T-cell (primary cell): ENCODE data around the gene PPIA. TPM values are rescaled to one million over a fixed set of nuclear protein-coding genes. Genes with fewer than 3 reads are reported as not detected.
A peak's percentile ranks its signal among the peaks of the same experiment; 100 is the strongest.

Experiments
- ATAC-seq, 4 experiments: fragments of 200-7000 bp in 3 of 4; fragments of 150-1000 bp in 1 of 4; cut with Tn5 transposase; replicated peaks in 1 of 4; 1 replicate in 3 of 4; 2 replicates in 1 of 4; pipeline ENCODE4 v1.10.0; 2021; ENCODE audit warnings: moderate library complexity in 3 of 4, mild to moderate bottlenecking in 2 of 4, moderate number of reproducible peaks in 1 of 4
- CTCF ChIA-PET, 2 donors: fragments of 300-600 bp; sonication (Branson Sonifier 250); formaldehyde crosslinking; loops; one replicate each; lab custom pipeline; 2022; ENCODE audit warnings: antibody characterized with exemption in 2 of 2; lab: Charles Lee
- POLR2A ChIA-PET, 2 donors: fragments of 300-600 bp; sonication (Branson Sonifier 250); formaldehyde crosslinking; loops; one replicate each; lab custom pipeline; 2022; ENCODE audit warnings: antibody characterized with exemption in 2 of 2; lab: Charles Lee
- DNase-seq, 35 experiments: peaks; one replicate each; pipeline versions ENCODE4 v3.0.0 to v3.0.0-alpha.2; 2013 to 2023
- H3K27ac ChIP-seq: one replicate; pipeline ENCODE4 v1.5.1; 2013; ENCODE audit warnings: low read length
- H3K27me3 ChIP-seq, 2 experiments: replicated peaks in 1 of 2; 1 replicate in 1 of 2; 2 replicates in 1 of 2; pipeline versions ENCODE4 v1.6.1 to v1.7.0; 2013; ENCODE audit warnings: low read length in 1 of 2, mixed read lengths in 1 of 2; ENCODE audit not compliant: control insufficient read depth in 2 of 2, insufficient read depth in 2 of 2; ENCODE audit errors: extremely low read depth in 1 of 2
- H3K36me3 ChIP-seq, 2 donors: 1 replicate in 1 of 2; 2 replicates in 1 of 2; pipeline versions ENCODE4 v1.6.1 to v1.7.0; 2013; ENCODE audit warnings: low read length in 1 of 2; ENCODE audit not compliant: control insufficient read depth in 2 of 2, insufficient read depth in 1 of 2; ENCODE audit errors: extremely low read depth in 1 of 2
- H3K4me1 ChIP-seq, 2 experiments: 1 replicate in 1 of 2; 2 replicates in 1 of 2; pipeline versions ENCODE4 v1.6.1 to v1.7.0; 2013; ENCODE audit warnings: low read length in 2 of 2, mixed read lengths in 1 of 2; ENCODE audit not compliant: insufficient read depth in 2 of 2, control insufficient read depth in 1 of 2; ENCODE audit errors: extremely low read depth in 1 of 2
- H3K4me3 ChIP-seq, 2 donors: 1 replicate in 1 of 2; 2 replicates in 1 of 2; pipeline versions ENCODE4 v1.5.1 to v1.7.0; 2013; ENCODE audit warnings: mild to moderate bottlenecking in 2 of 2, low read length in 1 of 2, moderate library complexity in 1 of 2; ENCODE audit not compliant: control insufficient read depth in 1 of 2; ENCODE audit errors: extremely low read depth in 1 of 2
- H3K9me3 ChIP-seq: 2 replicates; pipeline ENCODE4 v1.7.0; 2013
- H3K27ac Mint-ChIP-seq, 2 donors: one replicate each; pipeline ENCODE4 v1.8.0; 2020 to 2021; ENCODE audit warnings: mild to moderate bottlenecking in 2 of 2, mixed read lengths in 2 of 2
- H3K27me3 Mint-ChIP-seq, 2 donors: one replicate each; pipeline ENCODE4 v1.8.0; 2021 to 2022; ENCODE audit warnings: mixed read lengths in 2 of 2
- H3K36me3 Mint-ChIP-seq: one replicate; pipeline ENCODE4 v1.8.0; 2021; ENCODE audit warnings: mixed read lengths
- H3K4me1 Mint-ChIP-seq, 3 donors: one replicate each; pipeline ENCODE4 v1.8.0; 2020 to 2022; ENCODE audit warnings: mixed read lengths in 3 of 3, mild to moderate bottlenecking in 1 of 3
- H3K4me3 Mint-ChIP-seq, 3 donors: one replicate each; pipeline ENCODE4 v1.8.0; 2020 to 2022; ENCODE audit warnings: mild to moderate bottlenecking in 3 of 3, mixed read lengths in 3 of 3, moderate library complexity in 3 of 3
- H3K9me3 Mint-ChIP-seq, 3 donors: one replicate each; pipeline ENCODE4 v1.8.0; 2020 to 2022; ENCODE audit warnings: mixed read lengths in 3 of 3
- WGBS: methylation state at CpG from one replicate; pipeline ENCODE4 v1.1.5; 2013; ENCODE audit warnings: missing lambda C conversion rate; ENCODE audit not compliant: insufficient coverage; 5-methylcytosine and 5-hydroxymethylcytosine counted together
- total RNA-seq, 35 experiments: library from RNA in 6 of 35; stranded (reverse) in 6 of 35; fragments of 120-200 nt in 1 of 35; gene quantifications; one replicate each; pipeline versions ENCODE4 v1.2.1 to v1.2.4 and lab custom pipeline; 2013 to 2026

PPIA gene
- total RNA-seq, 5 donors from 2014 or later (not counting 1 experiment from before 2014, with no cell fraction given), result 673 to 863 (median 774) TPM

DNA sequence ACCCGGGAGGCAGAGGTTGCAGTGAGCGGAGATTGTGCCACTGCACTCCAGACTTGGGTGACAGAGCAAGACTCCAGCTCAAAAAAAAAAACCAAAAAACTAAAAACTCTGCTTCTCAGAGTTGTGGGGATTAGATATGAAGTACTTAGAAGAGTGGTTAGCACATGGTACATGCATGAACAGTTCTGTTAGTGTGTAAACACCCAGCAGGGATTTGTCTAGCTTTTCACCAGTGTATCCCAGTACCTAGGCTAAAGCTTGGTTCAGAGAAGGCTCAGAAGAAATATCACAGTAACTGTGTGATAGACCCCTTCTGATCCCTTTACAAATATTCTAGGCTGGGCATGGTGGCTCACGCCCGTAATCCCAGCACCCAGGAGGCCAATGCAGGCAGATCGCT, 9.5 kb downstream of the PPIA start:
- 80% methylated on average over 1 of the region's 5 CpGs for WGBS
- H3K27ac ChIP-seq, result no peak overlapping the region
- POLR2A ChIA-PET, result interaction anchor here in 1 of 2 donors (0.6 to 1.0 kb wide), 3 partner anchors 15 to 37 kb away, joined by 3 read pairs; no protein-coding TSS in a partner anchor
- H3K27ac Mint-ChIP-seq, result peak overlapping the region in 1 of 2 donors; percentile 11
- DNase-seq, result no peak
- peak in 1 of 4 experiments; percentile 11 for ATAC-seq
- H3K27me3 Mint-ChIP-seq, result no peaks in the 10 kb centered on the region
- no peak overlapping the region for H3K4me3 ChIP-seq
- no peaks in the 10 kb centered on the region for H3K9me3 ChIP-seq
- H3K4me1 ChIP-seq, result no peaks in the 10 kb centered on the region
- peaks cover 0 to 36% of the 10 kb centered on the region in 2 donors for H3K36me3 ChIP-seq
- no peaks in the 10 kb centered on the region for H3K9me3 Mint-ChIP-seq
- peaks cover 0 to 13% (median 11%) of the 10 kb centered on the region in 3 donors for H3K4me1 Mint-ChIP-seq
- H3K36me3 Mint-ChIP-seq, result peaks cover 23% of the 10 kb centered on the region
- H3K27me3 ChIP-seq, result no peaks in the 10 kb centered on the region
- H3K4me3 Mint-ChIP-seq, result no peak overlapping the region
- CTCF ChIA-PET, result interaction anchor here in 1 of 2 donors (0.5 to 0.6 kb wide), 2 partner anchors 11 to 340 kb away, joined by 3 read pairs; no protein-coding TSS in a partner anchor

DNA sequence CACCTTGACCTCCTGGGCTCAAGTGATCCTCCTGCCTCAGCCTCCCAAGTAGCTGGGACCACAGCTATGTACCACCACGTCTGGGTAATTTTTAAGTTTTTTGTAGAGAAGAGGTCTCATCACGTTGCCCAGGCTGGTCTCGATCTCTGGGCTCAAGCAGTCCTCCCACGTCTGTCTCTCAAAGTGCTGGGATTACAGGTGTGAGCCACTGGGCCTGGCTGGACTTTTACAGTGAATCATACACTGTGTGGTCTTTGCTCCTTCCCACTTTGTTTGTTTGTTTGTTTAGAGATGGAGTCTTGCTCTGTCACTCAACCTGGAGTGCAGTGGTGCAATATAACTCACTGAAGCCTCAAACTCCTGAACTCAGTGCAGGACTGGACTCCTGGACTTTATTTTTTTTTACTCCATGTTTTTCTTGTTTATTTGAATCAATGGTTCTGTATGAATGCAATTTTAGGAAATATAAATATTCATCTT, 12.5 kb downstream of the PPIA start:
- H3K27ac ChIP-seq, result no peak overlapping the region
- no peaks in the 10 kb centered on the region for H3K9me3 ChIP-seq
- H3K4me3 ChIP-seq, result no peak overlapping the region
- H3K27me3 ChIP-seq, result no peaks in the 10 kb centered on the region
- no peaks in the 10 kb centered on the region for H3K4me1 ChIP-seq
- ATAC-seq (peak in 1 of 4 experiments; percentile 8), DNase-seq (no peak)
- POLR2A ChIA-PET, result interaction anchor here in 1 of 2 donors (0.6 kb wide), 1 partner anchor 900 kb away, joined by 3 read pairs; no protein-coding TSS in a partner anchor
- CTCF ChIA-PET, result interaction anchor here in 1 of 2 donors (0.7 kb wide), 1 partner anchor 120 kb away, joined by 5 read pairs; no protein-coding TSS in a partner anchor
- Mint-ChIP-seq H3K27me3 (no peaks in the 10 kb centered on the region), H3K36me3 (peaks cover 7% of the 10 kb centered on the region), H3K9me3 (no peaks in the 10 kb centered on the region), H3K4me1 (no peaks in the 10 kb centered on the region), H3K4me3 (no peak overlapping the region), H3K27ac (no peak overlapping the region)
- H3K36me3 ChIP-seq, result peaks cover 0 to 9% of the 10 kb centered on the region in 2 donors
- 90% methylated on average over 2 of the region's 4 CpGs for WGBS

DNA sequence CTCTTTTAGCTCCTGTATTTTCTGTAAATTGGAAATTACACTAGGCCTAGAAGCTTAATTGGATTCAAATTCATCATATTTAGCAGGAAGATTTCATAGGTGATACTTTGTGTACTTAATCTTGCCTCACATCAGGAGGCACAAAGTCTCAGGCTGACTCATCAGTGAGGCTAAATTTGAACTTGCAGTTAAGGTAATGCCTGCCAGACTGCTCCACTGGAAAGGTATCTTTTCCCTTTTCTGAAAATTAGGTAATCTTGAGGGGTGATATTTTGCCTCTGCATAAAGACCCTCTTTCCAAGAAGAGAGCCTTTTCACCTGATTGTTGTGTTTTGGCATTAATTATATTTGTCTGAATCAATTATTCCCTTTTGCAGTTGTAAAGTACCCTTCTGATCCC, 14.6 kb downstream of the PPIA start:
- no peaks in the 10 kb centered on the region for H3K4me1 ChIP-seq
- H3K9me3 Mint-ChIP-seq, result no peaks in the 10 kb centered on the region
- no peak overlapping the region for H3K27ac Mint-ChIP-seq
- no peaks in the 10 kb centered on the region for H3K36me3 ChIP-seq
- H3K4me3 ChIP-seq, result no peak overlapping the region
- DNase-seq (no peak), ATAC-seq (no peak)
- H3K27me3 Mint-ChIP-seq, result no peaks in the 10 kb centered on the region
- H3K27me3 ChIP-seq, result no peaks in the 10 kb centered on the region
- no peak overlapping the region for H3K4me3 Mint-ChIP-seq
- H3K36me3 Mint-ChIP-seq, result no peaks in the 10 kb centered on the region
- POLR2A ChIA-PET, result interaction anchor here in 1 of 2 donors (1.2 kb wide), 1 partner anchor 13 kb away, joined by 4 read pairs; no protein-coding TSS in a partner anchor
- no peak overlapping the region for H3K27ac ChIP-seq
- CTCF ChIA-PET, result interaction anchor here in 1 of 2 donors (0.8 kb wide), 1 partner anchor 246 kb away, joined by 3 read pairs; no protein-coding TSS in a partner anchor
- H3K9me3 ChIP-seq, result no peaks in the 10 kb centered on the region
- no peaks in the 10 kb centered on the region for H3K4me1 Mint-ChIP-seq

- no peak for ATAC-seq
- Histone ChIP-seq H3K27ac (no peak overlapping the region), H3K4me3 (no peak overlapping the region), H3K36me3 (no peaks in the 10 kb centered on the region), H3K27me3 (no peaks in the 10 kb centered on the region), H3K4me1 (no peaks in the 10 kb centered on the region), H3K9me3 (no peaks in the 10 kb centered on the region)
- H3K27ac Mint-ChIP-seq, result no peak overlapping the region
- no peak for DNase-seq
- H3K4me1 Mint-ChIP-seq, result no peaks in the 10 kb centered on the region
- 100% methylated on average over 2 of the region's 6 CpGs for WGBS
- no peaks in the 10 kb centered on the region for H3K9me3 Mint-ChIP-seq
- no peaks in the 10 kb centered on the region for H3K27me3 Mint-ChIP-seq
- H3K36me3 Mint-ChIP-seq, result no peaks in the 10 kb centered on the region
- no peak overlapping the region for H3K4me3 Mint-ChIP-seq
- POLR2A ChIA-PET, result interaction anchor here in 1 of 2 donors (1.2 kb wide), 1 partner anchor 13 kb away, joined by 4 read pairs; no protein-coding TSS in a partner anchor
- CTCF ChIA-PET, result no interaction called here
These were observed 15.1 kb downstream of the PPIA start for GRCh38 chr7:44811571-44811970.

DNA sequence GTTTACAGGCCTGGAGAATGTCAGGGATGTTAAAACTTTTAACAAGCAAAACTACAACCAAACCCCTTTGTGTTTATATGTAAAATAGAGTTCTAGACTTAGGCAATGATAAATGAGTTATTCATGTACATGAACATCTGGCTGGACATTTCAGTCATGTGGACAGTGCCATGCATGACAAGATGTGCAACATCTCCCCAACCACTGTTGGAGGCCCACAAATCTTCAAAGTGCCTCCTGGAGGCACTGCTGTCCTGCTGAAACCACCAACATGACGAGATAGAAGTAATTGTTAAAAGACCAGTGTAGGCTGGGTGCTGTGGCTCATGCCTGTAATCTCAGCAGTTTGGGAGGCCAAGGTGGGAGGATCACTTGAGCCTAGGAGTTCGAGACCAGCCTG, 18.4 kb downstream of the PPIA start:
- Mint-ChIP-seq H3K27ac (no peak overlapping the region), H3K27me3 (no peaks in the 10 kb centered on the region), H3K36me3 (no peaks in the 10 kb centered on the region), H3K4me1 (no peaks in the 10 kb centered on the region), H3K9me3 (no peaks in the 10 kb centered on the region), H3K4me3 (no peak overlapping the region)
- Histone ChIP-seq H3K27ac (no peak overlapping the region), H3K4me1 (no peaks in the 10 kb centered on the region), H3K36me3 (no peaks in the 10 kb centered on the region), H3K9me3 (no peaks in the 10 kb centered on the region), H3K4me3 (no peak overlapping the region), H3K27me3 (no peaks in the 10 kb centered on the region)
- DNase-seq, result no peak
- ChIA-PET POLR2A (no interaction called here), CTCF (no interaction called here)
- no peak for ATAC-seq
- WGBS, result 83% methylated on average over 2 of the region's 2 CpGs

- no CpG with 5 or more reads among the region's 2 CpGs for WGBS
These were observed 22.8 kb downstream of the PPIA start for GRCh38 chr7:44819292-44819691.

More at GRCh38 chr7:44819292-44819691, 22.8 kb downstream of the PPIA start:
- no peaks in the 10 kb centered on the region for H3K9me3 Mint-ChIP-seq
- no peak for DNase-seq
- Histone ChIP-seq H3K4me1 (no peaks in the 10 kb centered on the region), H3K4me3 (no peak overlapping the region), H3K9me3 (no peaks in the 10 kb centered on the region), H3K27me3 (no peaks in the 10 kb centered on the region), H3K27ac (no peak overlapping the region), H3K36me3 (no peaks in the 10 kb centered on the region)
- H3K4me1 Mint-ChIP-seq, result peaks cover 0 to 9% (median 4%) of the 10 kb centered on the region in 3 donors
- no peak for ATAC-seq
- POLR2A ChIA-PET, result interaction anchor here in 1 of 2 donors (0.7 kb wide), 1 partner anchor 12 kb away, joined by 3 read pairs; no protein-coding TSS in a partner anchor
- H3K36me3 Mint-ChIP-seq, result no peaks in the 10 kb centered on the region
- CTCF ChIA-PET, result interaction anchor here in 1 of 2 donors (0.9 to 1.5 kb wide), 2 partner anchors 21 to 73 kb away, joined by 7 to 15 read pairs; no protein-coding TSS in a partner anchor
- no peak overlapping the region for H3K27ac Mint-ChIP-seq
- no peak overlapping the region for H3K4me3 Mint-ChIP-seq
- H3K27me3 Mint-ChIP-seq, result no peaks in the 10 kb centered on the region
